ENCODE measurements around the gene NUB1. TPM values are rescaled to one million over a fixed set of nuclear protein-coding genes. Genes with fewer than 3 reads are reported as not detected.

Gene NUB1
- total RNA-seq, 2 experiments from 2014 or later, result 36.0 to 40.4 TPM

GRCh38 chr7:151382079-151382885 is 40.7 kb downstream of the NUB1 start:
- ChIA-PET CTCF (interaction anchor here (0.6 to 0.9 kb wide), 2 partner anchors 14 to 66 kb away, joined by 3 to 5 read pairs; no protein-coding TSS in a partner anchor), POLR2A (no interaction called here)

DNA sequence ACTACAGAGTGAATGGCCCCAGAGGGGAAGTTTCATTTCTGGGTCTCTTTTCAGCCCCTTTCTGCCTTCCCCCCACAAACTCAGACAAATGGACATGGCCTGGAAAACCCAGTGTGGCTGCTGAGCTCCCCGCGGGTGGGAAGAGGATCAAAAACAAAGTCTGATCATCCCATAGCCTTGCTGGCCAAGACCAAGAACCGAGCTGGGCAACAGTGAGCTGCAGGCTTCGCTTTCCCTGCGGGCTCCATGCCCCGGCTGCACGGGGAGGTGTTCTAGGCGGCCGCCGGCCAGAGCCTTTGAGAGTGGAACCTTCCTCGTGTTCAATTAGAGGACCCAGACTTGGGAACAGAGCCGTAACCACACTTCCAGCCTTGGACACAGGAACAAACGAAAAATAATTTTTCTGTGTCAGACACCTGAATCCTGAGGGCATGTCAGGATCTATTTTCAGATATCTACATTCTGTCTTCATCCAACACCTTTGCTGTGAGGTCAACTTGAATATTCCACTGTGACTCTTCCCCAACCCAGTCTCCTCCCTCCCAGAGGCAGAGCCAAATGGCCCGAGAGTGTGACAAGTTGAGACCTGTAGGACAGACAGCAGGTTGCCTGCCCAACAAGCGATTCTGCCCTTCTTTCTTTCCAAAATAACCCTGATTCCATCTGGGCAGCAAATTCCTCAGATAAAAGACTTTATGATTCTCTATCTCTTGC is 42.2 kb downstream of the NUB1 start:
- ChIA-PET CTCF (interaction anchor here (0.7 kb wide), 1 partner anchor 37 kb away, joined by 3 read pairs; no protein-coding TSS in a partner anchor), POLR2A (no interaction called here)

DNA sequence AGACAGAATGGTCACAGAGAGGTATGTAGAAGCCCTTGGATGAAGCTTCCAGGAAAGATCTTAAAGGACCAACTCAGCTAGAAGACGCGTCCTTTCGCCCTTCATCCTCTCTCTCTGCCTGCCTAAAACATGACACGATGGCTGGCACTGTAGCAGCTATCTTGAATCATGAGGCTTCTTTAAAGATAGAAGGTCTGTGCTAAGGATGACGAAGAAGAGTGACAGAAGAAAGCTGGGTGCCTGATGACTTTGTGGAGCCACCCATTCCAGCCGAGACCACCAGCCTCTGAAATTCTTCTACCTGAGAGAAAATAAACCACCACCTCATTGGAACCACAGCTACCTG is 42.7 kb downstream of the NUB1 start:
- POLR2A ChIA-PET, result no interaction called here
- CTCF ChIA-PET, result no interaction called here

GRCh38 chr7:151384776-151385625 is 43.4 kb downstream of the NUB1 start:
- CTCF ChIA-PET, result no interaction called here
- POLR2A ChIA-PET, result no interaction called here

DNA sequence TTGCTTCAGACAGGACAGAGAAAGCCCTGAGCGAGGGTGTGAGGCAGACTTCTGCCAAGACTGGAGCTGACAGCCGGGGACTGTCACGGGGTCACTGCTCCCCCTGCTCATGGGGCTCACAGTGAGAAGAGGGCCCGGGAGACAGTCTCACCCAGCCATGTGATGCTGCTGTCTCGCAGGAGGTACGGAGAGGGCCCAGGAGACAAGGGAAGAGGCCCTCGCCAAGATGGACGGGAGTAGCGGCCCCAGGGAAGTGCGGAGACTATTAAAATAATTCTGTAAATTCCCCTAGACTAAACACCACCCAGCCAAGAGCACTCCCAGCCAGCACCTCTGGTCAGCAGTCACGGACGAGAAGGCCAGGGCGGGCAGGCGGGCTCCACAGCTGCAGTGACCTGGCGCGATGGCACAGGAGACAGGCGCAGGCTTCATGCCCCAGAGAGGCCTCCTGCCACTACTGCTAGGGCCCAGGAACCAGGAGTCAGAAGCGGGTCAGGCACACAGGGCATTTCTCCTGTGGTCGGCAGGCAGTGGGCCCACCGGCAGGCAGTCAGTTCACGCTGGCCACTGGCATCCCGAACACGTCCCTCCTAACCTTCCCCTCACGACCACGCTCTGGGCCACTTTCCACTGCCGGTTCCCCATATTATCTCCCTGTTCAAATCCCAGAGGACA is 44.2 kb downstream of the NUB1 start:
- ChIA-PET POLR2A (no interaction called here), CTCF (interaction anchor here (0.6 to 1.3 kb wide), 2 partner anchors 26 to 129 kb away, joined by 3 read pairs; no protein-coding TSS in a partner anchor)

DNA sequence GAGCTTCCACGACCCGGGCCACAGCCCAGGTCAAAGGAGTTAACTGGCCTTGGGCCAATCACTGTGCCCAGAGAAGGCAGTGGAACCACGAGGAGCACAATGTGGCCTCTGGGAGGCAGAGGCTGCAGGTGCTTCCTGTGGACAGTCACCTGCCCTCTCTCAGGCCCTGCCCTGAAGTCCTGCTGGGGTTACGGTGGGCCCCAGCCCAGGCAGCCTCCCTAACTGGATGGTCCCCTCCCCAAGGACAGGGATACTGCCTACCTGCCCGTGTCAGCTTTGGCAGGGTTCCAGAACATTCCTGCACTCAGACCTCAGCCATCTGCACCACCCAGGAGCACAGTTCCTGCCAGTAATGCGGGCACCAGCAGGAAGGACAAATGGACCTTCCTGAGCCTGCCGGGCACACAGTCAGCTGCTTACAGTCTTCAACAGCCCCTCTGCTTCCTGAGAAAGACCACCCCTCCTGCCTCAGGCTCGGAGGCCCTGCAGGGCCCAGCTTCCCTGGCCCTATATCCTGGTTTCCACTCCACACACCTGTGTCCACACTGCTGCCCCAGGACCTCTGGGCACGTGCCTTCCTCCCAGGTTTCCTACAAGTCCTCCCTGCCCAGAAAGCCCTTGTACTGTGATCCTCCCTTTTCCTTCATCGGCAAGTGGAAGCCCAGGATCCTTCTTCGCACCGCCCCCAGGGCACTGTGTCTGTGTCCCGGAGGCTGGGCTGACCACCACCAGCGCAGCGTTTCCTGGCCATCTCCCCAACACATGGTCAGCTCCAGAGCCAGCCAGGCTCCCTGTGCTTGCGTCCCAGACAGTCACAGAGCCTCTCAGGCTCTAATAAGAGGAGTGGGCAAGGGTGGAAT is 44.9 kb downstream of the NUB1 start:
- POLR2A ChIA-PET, result no interaction called here

GRCh38 chr7:151387161-151388006 is 45.8 kb downstream of the NUB1 start:
- ChIA-PET POLR2A (no interaction called here), CTCF (interaction anchor here (1.3 to 1.4 kb wide), 2 partner anchors 24 to 28 kb away, joined by 3 read pairs; no protein-coding TSS in a partner anchor)

More for the DNA sequence above, 44.9 kb downstream of the NUB1 start:
- CTCF ChIA-PET, result interaction anchor here (0.6 to 1.4 kb wide), 3 partner anchors 25 to 128 kb away, joined by 3 read pairs; no protein-coding TSS in a partner anchor

GRCh38 chr7:151388007-151388297 is 46.3 kb downstream of the NUB1 start:
- ChIA-PET CTCF (interaction anchor here (1.4 kb wide), 1 partner anchor 27 kb away, joined by 3 read pairs; no protein-coding TSS in a partner anchor), POLR2A (no interaction called here)

DNA sequence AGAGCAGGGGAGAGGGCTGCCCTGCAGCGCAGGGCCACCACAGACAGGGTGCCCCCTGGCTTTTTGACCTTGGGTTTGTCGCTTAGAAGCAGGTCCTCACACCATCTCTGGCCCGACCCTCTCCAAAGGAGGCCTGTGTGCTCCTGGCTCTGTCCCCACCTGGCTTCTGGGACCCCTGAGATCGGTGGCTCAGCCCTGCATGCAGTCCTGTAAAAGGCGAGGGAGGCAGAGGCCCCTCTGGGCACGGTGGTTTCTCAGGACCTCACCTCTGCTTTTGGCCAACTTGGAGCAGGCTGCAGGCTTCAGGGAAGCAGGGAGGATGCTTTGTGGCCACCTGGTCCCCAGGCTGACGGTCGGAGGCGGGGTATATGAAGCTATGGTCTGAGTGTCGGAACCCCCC is 46.8 kb downstream of the NUB1 start:
- CTCF ChIA-PET, result no interaction called here
- POLR2A ChIA-PET, result no interaction called here

- CTCF ChIA-PET, result no interaction called here
- POLR2A ChIA-PET, result no interaction called here
Measured at GRCh38 chr7:151389096-151389767, 47.6 kb downstream of the NUB1 start.

DNA sequence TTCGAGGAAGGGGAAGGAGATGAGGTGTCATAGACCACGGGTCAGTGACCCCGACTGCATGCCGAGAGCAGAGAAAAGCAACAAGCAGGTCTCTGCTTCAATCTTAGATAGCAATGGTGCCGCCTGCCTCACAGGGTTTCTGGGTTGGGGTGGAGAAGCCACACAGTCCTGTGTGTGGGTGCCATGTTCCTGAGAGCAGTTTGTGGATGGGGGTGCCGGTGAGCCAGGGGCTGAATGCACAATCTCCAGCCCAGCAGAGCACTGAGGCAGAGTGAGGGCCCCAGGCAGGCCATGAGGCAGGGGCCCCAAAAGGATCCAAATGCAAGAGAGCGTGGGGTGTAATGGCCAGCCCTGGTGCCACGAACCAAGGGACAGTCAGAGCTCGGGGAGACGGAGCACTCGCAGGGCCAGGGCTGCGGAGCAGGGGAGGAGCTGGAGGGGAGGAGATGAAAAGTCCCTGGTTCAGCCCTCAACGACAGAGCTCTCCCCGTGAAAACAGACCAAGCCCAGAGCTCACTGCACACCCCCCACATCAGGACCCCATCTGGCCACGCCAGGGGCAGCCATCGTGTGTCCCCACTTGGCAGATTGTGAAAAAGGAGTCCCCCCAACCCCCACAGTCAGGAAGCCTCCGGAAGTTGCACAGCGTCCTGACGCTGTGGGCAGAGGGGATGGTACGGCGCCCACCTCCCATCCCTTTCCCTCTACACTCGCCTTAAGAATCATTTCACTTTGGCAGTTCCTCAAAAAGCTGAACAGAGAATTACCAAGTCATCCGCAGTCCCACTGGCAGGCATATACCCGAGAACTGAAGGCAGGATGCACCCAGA is 48.4 kb downstream of the NUB1 start:
- ChIA-PET POLR2A (no interaction called here), CTCF (no interaction called here)

DNA sequence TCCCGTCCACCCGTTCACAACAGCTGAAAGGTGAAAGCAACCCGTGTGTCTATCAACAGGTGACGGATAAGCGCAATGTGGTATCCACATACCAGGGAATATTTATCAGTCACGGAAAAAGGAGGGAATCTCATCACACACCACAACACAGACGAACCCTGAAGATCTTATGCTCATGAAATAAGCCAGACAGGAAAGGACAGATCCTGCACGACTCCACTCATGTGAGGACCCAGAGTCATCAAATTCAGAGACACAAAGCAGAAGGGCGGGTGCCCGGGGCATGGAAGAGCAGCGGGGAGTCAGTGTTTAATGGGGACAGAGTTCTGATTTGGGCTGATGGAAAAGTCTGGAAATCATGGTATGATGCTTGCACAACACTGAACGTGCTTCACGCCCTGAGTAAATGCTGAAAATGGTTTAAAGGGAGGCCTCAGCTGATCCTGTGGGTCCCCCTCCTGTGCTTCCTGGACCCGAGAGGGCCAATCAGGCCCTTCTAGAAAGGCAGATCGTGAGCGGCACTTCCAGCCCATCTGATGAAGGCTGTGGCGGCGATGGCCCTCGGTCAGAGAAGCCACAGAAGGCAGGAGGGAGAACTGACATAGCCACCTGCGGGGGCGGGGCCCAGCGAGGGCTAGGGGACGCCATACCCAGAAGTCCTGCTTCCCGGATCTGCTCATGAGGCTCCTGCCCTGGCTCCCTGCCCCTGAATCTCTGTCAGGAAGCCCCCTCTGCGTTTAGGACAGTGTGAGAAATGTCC is 49.2 kb downstream of the NUB1 start:
- ChIA-PET CTCF (no interaction called here), POLR2A (no interaction called here)

GRCh38 chr7:151391358-151391730 is 49.7 kb downstream of the NUB1 start:
- POLR2A ChIA-PET, result no interaction called here
- CTCF ChIA-PET, result interaction anchor here (0.6 kb wide), 1 partner anchor 130 kb away, joined by 3 read pairs; no protein-coding TSS in a partner anchor

DNA sequence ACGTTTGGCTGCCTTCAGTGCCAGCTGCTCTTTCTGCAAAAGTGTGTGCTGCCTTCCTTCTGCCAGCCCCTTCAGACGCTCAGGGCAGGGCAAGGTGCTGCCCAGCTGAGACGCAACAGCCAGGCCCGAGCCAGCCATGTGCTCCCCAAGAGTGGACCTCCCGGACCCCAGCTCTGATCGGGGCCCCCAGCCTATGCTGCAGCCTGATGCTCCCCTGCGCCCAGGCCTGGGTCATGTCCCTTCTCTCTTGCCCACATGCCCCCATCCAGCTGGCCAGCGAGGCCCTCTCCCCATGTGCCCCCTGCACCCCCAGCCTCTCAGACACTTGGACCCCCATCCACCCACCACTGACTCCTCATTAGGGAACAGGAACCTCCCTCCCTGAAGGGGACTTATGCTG is 50.4 kb downstream of the NUB1 start:
- ChIA-PET POLR2A (no interaction called here), CTCF (interaction anchor here (0.6 to 1.5 kb wide), 2 partner anchors 77 to 130 kb away, joined by 3 to 4 read pairs; no protein-coding TSS in a partner anchor)

GRCh38 chr7:151392426-151392825 is 50.8 kb downstream of the NUB1 start:
- CTCF ChIA-PET, result interaction anchor here (1.5 kb wide), 1 partner anchor 77 kb away, joined by 4 read pairs; no protein-coding TSS in a partner anchor
- POLR2A ChIA-PET, result no interaction called here
